Panc1 (cell line): ENCODE results near the gene PPP1R27. TPM values are rescaled to one million over a fixed set of nuclear protein-coding genes. Genes with fewer than 3 reads are reported as not detected.
A peak's percentile ranks its signal among the peaks of the same experiment; 100 is the strongest.

Experiments used
- ATAC-seq: fragments of 200-7000 bp; cut with Tn5 transposase; 2 replicates; pipeline ENCODE4 v1.9.1; 2020; ENCODE audit warnings: mild to moderate bottlenecking, moderate library complexity
- BruUV-seq: library from RNA; stranded (reverse); fragments of 400-500 nt; replicated peaks from 2 replicates; lab custom pipeline; 2021; lab: Mats Ljungman, UMichigan
- CTCF ChIA-PET: fragments of 300-600 bp; sonication (Branson Sonifier 250); formaldehyde crosslinking; loops from one replicate; lab custom pipeline; 2022; ENCODE audit warnings: antibody characterized with exemption; lab: Charles Lee
- POLR2A ChIA-PET: fragments of 300-600 bp; sonication (Branson Sonifier 250); formaldehyde crosslinking; loops from one replicate; lab custom pipeline; 2022; ENCODE audit warnings: antibody characterized with exemption; lab: Charles Lee
- DNase-seq: peaks from one replicate; pipeline ENCODE4 v3.0.0-alpha.2; 2010; ENCODE audit warnings: low read depth, low spot score
- H3K27ac ChIP-seq: 2 replicates; pipeline ENCODE4 v1.5.1; 2011; ENCODE audit warnings: mild to moderate bottlenecking, low read length, inconsistent platforms
- H3K27me3 ChIP-seq: fragments of 200-500 bp; sonication (Bioruptor generic); 2 replicates; pipeline ENCODE4 v1.6.0; 2014; ENCODE audit warnings: low read length, inconsistent platforms; ENCODE audit not compliant: control insufficient read depth, insufficient read depth
- H3K36me3 ChIP-seq: fragments of 200-500 bp; sonication (Bioruptor generic); 2 replicates; pipeline ENCODE4 v1.5.1; 2014; ENCODE audit warnings: inconsistent platforms, mild to moderate bottlenecking, low read length, moderate library complexity; ENCODE audit not compliant: control insufficient read depth, insufficient read depth
- H3K4me1 ChIP-seq: 2 replicates; pipeline ENCODE4 v1.5.1; 2011; ENCODE audit warnings: inconsistent platforms, mild to moderate bottlenecking, low read length, moderate library complexity; ENCODE audit not compliant: control insufficient read depth, insufficient read depth
- H3K4me3 ChIP-seq, 2 experiments: 2 replicates each; pipeline ENCODE4 v1.5.1; 2011 to 2012; ENCODE audit warnings: low read depth in 2 of 2, low read length in 2 of 2, mild to moderate bottlenecking in 2 of 2, inconsistent platforms in 1 of 2, moderate library complexity in 1 of 2
- H3K9me3 ChIP-seq: fragments of 200-500 bp; sonication (Bioruptor generic); 2 replicates; pipeline ENCODE4 v1.5.1; 2014; ENCODE audit warnings: low read depth, mild to moderate bottlenecking, inconsistent platforms, low read length, moderate library complexity; ENCODE audit not compliant: control insufficient read depth, insufficient read depth
- CTCF ChIP-seq: fragments of 450-650 bp; IDR thresholded peaks from 2 replicates; pipeline ENCODE4 v1.5.1; 2017; ENCODE audit warnings: mild to moderate bottlenecking
- POLR2AphosphoS5 ChIP-seq: IDR thresholded peaks from 2 replicates; pipeline ENCODE4 v1.6.1; 2012; ENCODE audit warnings: mild to moderate bottlenecking, low read depth, low read length, moderate library complexity
- SIN3A ChIP-seq: IDR thresholded peaks from 2 replicates; pipeline ENCODE4 v1.6.1; 2012; ENCODE audit warnings: low read depth, mild to moderate bottlenecking, low read length, moderate library complexity, borderline replicate concordance; ENCODE audit not compliant: insufficient read depth
- TCF7L2 ChIP-seq: IDR thresholded peaks from 2 replicates; pipeline ENCODE4 v1.6.1; 2011; ENCODE audit warnings: mild to moderate bottlenecking, low read depth, low read length, inconsistent platforms
- in situ Hi-C: cut with HindIII; loops from 2 replicates; pipeline ENCODE4 v1.10.0; 2016; ENCODE audit warnings: low sequenced_read_pairs, low pct_unique_long_range_greater_than_20kb
- intact Hi-C: fragments of 100-400 bp; cut with micrococcal nuclease; formaldehyde crosslinking; loops from one replicate; pipeline ENCODE4 v1.10.0; 2022; ENCODE audit not compliant: unreplicated experiment
- total RNA-seq: library from RNA; stranded (reverse); gene quantifications from one replicate; pipeline ENCODE4 v1.2.1, GENCODE V29; 2021; ENCODE audit not compliant: unreplicated experiment
- TF ChIP-seq, protein P1 (sequence below), 2 experiments: IDR thresholded peaks; 2 replicates each; pipeline ENCODE4 v1.6.1; 2011 to 2012; ENCODE audit warnings: low read depth in 2 of 2, control low read depth in 1 of 2, low read length in 1 of 2, mild to moderate bottlenecking in 1 of 2, moderate library complexity in 1 of 2; ENCODE audit not compliant: insufficient read depth in 1 of 2

Gene PPP1R27
- total RNA-seq, 1 experiment from 2014 or later, result not detected

- intact Hi-C loops (no loop called here), in situ Hi-C loops (no loop called here)
- peaks cover 5% of the 10 kb centered on the region for H3K4me1 ChIP-seq
- H3K4me3 ChIP-seq, result no peak overlapping the region
- no TSS peak for BruUV-seq
- TF ChIP-seq TCF7L2 (no peak), CTCF (no peak), POLR2AphosphoS5 (no peak), SIN3A (no peak)
- H3K27me3 ChIP-seq, result no peaks in the 10 kb centered on the region; the same call in 1 of the 2 replicates
- ChIA-PET POLR2A (interaction anchor here (0.6 kb wide), 1 partner anchor 51 kb away, joined by 17 read pairs; no protein-coding TSS in a partner anchor), CTCF (interaction anchor here (0.5 to 0.7 kb wide), 3 partner anchors 40 to 85 kb away, joined by 3 to 6 read pairs (median 3); no protein-coding TSS in a partner anchor)
- no peaks in the 10 kb centered on the region for H3K9me3 ChIP-seq
- no peaks in the 10 kb centered on the region for H3K36me3 ChIP-seq
- ATAC-seq, result peak; percentile 25
- no peak for DNase-seq
- no peak overlapping the region for H3K27ac ChIP-seq
Measured at GRCh38 chr17:81807210-81807719, 27.6 kb downstream of the PPP1R27 start.

- BruUV-seq, result no TSS peak
- no peaks in the 10 kb centered on the region for H3K9me3 ChIP-seq
- intact Hi-C loops (no loop called here), in situ Hi-C loops (no loop called here)
- ChIA-PET CTCF (interaction anchor here (0.5 to 0.7 kb wide), 3 partner anchors 41 to 61 kb away, joined by 3 to 6 read pairs (median 3); no protein-coding TSS in a partner anchor), POLR2A (interaction anchor here (0.6 kb wide), 2 partner anchors 27 to 51 kb away, joined by 3 to 17 read pairs; no protein-coding TSS in a partner anchor)
- DNase-seq (no peak), ATAC-seq (peak; percentile 42)
- no peak for TF ChIP-seq SIN3A
- TF ChIP-seq TCF7L2, result no peak
- no peak; the same call in 1 of the 2 replicates for TF ChIP-seq CTCF
- TF ChIP-seq POLR2AphosphoS5, result no peak
- TF ChIP-seq, protein P1, sequence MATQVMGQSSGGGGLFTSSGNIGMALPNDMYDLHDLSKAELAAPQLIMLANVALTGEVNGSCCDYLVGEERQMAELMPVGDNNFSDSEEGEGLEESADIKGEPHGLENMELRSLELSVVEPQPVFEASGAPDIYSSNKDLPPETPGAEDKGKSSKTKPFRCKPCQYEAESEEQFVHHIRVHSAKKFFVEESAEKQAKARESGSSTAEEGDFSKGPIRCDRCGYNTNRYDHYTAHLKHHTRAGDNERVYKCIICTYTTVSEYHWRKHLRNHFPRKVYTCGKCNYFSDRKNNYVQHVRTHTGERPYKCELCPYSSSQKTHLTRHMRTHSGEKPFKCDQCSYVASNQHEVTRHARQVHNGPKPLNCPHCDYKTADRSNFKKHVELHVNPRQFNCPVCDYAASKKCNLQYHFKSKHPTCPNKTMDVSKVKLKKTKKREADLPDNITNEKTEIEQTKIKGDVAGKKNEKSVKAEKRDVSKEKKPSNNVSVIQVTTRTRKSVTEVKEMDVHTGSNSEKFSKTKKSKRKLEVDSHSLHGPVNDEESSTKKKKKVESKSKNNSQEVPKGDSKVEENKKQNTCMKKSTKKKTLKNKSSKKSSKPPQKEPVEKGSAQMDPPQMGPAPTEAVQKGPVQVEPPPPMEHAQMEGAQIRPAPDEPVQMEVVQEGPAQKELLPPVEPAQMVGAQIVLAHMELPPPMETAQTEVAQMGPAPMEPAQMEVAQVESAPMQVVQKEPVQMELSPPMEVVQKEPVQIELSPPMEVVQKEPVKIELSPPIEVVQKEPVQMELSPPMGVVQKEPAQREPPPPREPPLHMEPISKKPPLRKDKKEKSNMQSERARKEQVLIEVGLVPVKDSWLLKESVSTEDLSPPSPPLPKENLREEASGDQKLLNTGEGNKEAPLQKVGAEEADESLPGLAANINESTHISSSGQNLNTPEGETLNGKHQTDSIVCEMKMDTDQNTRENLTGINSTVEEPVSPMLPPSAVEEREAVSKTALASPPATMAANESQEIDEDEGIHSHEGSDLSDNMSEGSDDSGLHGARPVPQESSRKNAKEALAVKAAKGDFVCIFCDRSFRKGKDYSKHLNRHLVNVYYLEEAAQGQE (IDR thresholded peaks at IDR 0.05; ENCODE audit: insufficient read depth in 1 of 2, low read depth in 2 of 2, low read length in 1 of 2), result no peak
- no peaks in the 10 kb centered on the region for H3K36me3 ChIP-seq
- no peaks in the 10 kb centered on the region; the same call in 1 of the 2 replicates for H3K27me3 ChIP-seq
- H3K4me3 ChIP-seq, result no peak overlapping the region
- H3K4me1 ChIP-seq, result peaks cover 5% of the 10 kb centered on the region
- H3K27ac ChIP-seq, result no peak overlapping the region
Measured at GRCh38 chr17:81806461-81807209, 28.2 kb downstream of the PPP1R27 start.
